Activated CD4-positive, alpha-beta T cell treated with anti-CD3 and anti-CD28 coated beads, Interleukin-2, Interleukin-6, amounts not matched to agents 100 ng/mL and 50 ng/mL, durations not matched to agents 16 hours and 8 hours (primary cell): ENCODE data around the gene ELOVL6.
"Not testable (repeated sequence)": the region's sequence is repeated elsewhere in the genome, so short reads cannot be mapped to it uniquely, and the experiment has no call there.

Source experiments
- DNase-seq: peaks from one replicate; pipeline ENCODE4 v3.0.0-alpha.2; 2020

The ELOVL6 gene

DNA sequence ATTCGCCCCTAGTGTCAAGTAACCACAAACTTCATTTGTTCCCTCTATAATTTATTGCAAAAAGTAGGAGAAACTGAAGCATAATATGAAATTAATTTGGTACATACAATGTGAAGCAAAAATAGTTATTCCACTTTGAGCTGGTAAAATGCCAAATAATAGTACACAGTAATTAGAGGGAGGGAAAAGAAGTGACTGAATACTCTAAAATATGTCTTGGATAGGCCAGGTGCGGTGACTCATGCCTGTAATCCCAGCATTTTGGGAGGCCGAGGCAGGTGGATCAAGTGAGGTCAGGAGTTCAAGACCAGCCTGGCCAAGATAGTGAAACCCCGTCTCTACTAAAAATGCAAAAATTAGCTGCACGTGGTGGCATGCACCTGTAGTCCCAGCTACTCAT, 41.2 kb downstream of the ELOVL6 start:
- DNase-seq, result not testable (repeated sequence)

DNA sequence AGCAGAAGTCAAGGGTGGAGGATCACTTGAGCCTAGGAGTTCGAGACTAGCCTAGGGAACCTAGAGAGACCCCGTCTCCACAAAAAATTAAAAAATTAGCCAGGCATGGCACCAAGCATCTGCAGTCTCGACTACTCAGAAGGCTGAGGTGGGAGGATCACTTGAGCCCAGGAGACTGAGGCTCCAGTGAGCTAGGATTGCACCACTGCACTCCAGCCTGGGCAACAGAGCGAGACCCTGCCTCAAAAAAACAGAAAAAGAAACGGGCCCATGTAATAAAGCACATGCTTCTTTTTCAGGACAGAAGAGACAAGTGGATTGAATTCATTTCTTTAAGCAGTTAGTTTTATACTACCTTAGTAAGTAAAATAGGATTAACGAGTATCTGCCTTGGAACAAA, 42.0 kb downstream of the ELOVL6 start:
- no peak for DNase-seq

DNA sequence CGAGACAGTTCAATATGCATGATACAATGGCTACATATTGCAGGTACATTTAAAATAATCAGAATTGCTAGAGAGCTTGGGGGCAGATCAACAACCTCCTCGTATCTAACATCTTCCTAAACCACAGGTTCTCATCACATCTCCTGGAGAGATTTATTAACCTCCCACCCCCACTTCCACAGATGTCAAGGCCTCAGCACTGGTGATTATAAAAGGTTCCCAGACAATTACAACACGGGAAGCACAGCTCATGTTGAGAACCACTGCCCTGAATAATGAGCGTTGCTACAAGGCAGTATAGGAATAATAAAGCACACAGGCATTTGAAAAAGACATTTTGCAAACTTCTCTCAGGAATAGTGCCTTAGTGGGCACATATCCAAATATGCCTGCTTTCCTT, 42.8 kb downstream of the ELOVL6 start:
- DNase-seq, result no peak

DNA sequence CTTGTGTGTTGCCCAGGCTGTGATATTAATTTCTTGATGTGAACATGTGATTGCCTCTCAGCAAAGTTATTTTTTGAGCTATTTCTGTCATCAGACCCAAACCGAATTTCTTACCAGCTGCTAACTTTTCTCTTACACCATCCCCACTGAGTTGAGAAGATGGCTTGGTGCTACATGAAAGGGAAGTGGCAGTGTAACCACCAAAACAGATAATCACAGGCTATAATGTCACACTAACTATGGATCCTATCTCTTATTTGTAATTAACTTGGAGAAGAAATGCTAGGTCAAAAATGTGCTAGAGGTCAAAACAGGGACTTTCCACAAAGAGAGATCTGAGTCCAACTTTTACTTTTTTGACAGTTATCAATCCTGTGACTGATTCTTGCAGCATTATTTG, 43.8 kb downstream of the ELOVL6 start:
- DNase-seq, result no peak

DNA sequence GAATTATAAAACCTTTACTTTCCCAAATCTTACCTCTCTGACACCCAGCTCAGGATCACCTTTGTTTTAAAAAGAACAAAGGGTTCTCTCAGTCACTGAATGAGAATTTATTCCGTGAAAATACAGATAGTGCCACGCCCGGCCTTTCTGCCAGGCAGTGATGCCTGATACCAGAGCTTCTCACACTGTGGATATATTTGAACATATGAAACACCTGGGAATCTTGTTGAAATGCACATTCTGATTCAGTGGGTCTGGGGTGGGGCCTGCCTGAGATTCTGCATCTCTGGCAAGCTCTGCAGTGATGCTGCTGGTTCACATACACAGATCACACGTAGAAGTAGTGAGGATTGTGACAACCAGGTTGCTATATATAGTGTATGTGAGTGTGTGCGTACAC, 46.0 kb downstream of the ELOVL6 start:
- no peak for DNase-seq

DNA sequence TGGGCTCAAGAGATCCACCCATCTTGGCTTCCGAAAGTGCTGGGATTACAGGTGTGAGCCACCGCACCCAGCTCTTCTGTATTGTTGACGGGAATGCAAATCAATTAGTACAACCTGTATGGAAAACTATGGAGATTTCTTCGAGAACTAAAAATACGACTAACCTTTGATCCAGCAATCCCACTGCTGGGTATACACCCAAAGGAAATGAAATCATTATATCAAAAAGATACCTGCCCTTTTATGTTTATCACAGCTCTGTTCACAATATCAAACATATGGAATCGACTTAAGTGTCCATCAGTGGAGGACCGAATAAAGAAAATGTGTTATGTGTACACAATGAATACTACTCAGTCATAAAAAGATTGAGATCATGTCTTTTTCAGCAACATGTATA, 49.3 kb downstream of the ELOVL6 start:
- no peak for DNase-seq

DNA sequence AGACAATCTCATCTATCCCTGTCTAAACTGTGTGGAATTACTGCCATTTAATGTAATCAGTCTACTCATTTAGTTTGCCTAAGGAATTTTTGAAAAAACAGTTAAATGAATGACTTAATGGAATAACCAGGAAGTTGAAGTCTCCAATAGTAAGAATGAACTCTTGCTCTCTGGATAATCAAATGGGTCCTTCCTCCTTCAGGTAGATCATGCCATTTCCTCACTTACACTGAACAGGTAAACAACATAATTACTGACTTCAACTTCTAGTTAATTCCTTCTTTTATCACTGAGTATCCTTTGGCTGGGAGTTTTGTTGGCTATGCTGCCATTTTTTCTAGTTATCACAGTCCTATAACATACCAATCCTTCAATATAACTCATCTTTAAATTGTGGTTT, 56.0 kb downstream of the ELOVL6 start:
- DNase-seq, result no peak

DNA sequence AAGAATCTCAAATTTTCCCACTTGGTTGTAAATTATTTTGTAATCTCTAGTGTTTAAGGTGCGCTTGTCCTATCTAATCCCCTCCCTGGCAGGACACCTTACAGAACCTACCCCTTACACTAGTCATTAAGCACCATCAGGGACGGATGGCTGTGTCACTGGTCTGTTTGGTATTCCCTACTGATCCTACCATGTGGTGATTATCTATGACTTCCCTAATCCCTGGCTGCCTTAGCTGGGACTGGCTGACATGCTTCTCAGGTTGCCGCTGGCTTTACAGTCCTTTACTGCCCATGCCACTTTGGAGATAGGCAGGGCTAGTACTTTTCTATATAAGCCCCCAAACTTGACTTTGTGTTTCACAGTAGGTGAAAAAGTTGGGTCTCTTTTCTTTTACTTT, 58.6 kb downstream of the ELOVL6 start:
- no peak for DNase-seq

DNA sequence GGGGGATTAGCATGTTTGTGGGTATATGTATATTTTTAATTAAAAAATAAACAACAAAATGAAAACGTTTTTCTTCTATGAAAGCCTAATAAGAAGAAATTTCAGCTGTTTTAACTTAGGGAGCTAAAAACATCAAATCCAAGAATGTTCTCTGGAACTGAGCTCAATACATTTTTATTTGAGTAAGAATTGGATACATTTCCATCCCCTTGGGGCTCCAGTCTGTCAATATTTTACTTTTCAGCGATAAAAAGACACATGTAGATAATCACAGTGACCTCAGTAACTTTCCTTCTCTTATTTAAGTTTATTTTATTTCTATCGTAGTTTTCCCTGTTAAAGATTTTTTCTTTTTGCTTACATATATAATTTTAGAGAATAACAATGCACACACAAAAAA, 59.3 kb downstream of the ELOVL6 start:
- DNase-seq, result no peak

DNA sequence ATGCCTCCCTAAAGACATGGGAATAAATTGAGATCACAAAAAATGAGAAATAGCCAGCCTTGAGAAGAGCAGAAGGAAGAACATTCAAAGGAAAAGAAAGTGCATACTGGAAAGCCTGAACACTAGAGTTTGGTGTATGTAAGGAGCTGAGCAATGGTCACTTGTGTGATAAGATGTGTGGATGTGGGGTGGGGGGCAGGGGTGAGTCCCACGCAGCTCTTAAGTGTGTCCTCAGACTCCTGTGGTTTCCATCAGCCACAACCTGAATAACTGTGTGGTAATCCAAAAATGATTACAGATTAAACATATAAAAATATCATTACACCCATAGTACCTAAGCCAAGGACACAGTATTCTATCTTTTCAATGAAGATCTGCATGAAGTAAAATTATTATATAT, 59.9 kb downstream of the ELOVL6 start:
- DNase-seq, result no peak

DNA sequence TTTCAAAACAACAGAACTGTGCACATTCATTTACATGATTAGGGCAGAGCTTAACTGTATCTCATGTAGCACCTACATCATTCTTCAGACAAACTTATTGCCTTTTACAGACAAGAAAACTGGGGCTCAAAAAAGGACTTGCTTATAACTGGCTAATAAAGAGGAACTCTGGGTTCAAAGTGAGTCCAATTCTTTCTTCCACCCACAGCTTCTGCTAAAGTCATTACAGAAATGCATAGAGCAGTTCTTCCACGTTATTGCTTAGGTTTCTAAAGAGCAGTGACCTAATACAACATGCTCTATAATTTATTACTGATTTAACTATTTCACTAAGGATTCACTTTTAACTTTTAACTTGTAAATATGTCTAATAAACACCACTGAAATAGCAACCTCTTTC, 60.6 kb downstream of the ELOVL6 start:
- no peak for DNase-seq

DNA sequence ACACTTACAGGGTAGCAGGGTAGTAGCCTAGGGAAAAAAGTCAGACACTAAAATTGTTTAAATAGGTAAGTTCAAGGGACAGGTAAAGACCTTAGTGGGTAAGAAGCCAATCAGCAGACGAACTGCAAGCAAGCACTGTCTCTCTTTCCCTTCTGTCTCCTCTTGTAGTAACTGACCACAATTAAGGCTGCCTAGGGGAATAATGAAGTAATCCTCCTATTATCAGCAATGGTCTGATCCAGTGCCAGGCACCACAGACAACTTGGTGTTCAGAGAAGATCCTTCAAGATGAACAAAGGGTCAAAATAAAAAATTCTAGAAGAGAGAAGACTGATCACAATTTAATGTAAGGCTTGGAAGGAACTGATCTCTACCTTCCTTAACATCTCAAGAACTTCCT, 62.9 kb downstream of the ELOVL6 start:
- DNase-seq, result no peak

DNA sequence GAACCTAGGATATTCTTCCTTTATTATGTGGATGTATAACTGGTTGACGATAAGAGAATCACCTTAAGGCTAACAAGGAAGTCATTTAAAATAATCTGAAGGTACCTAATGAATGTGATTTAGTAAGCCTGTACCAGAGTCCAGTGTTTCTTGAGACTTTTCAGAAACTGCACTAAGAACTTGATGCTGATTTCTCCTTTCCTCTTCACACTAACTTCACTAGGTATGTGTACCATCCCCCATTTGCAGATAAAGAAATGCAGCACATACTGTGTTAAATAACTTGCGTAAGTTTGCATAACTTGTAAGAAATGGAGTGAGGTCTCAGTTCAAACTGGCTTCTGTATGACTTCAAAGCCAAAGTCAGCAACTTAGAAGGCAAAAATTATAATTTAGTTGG, 63.3 kb downstream of the ELOVL6 start:
- DNase-seq, result no peak

DNA sequence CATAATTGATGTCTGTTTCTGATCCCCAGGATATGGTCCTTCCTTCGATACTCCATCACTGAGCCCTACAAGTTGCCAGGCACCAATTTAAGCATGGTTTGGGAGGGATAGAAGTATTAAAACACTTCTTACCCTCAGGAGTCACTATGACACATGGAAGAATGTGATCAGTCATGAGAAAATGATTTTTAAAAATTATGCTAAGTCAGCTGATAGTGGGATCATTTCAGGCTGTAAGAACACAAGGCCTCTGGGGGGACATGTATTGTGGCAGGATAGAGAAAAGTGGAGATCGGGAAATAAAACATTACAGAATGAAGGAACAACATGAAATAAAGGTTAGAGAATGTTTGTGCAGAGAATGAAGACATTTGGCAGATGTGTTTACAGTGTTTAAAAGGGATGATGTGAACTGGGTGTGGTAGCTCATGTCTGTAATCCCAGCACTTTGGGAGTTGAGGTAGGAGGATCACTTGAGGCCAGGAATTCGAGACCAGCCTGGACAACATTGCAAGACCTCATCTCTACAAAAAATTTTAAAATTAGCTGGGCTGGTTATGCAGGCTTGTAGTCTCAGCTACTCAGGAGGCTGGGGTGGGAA, 64.0 kb downstream of the ELOVL6 start:
- no peak for DNase-seq

DNA sequence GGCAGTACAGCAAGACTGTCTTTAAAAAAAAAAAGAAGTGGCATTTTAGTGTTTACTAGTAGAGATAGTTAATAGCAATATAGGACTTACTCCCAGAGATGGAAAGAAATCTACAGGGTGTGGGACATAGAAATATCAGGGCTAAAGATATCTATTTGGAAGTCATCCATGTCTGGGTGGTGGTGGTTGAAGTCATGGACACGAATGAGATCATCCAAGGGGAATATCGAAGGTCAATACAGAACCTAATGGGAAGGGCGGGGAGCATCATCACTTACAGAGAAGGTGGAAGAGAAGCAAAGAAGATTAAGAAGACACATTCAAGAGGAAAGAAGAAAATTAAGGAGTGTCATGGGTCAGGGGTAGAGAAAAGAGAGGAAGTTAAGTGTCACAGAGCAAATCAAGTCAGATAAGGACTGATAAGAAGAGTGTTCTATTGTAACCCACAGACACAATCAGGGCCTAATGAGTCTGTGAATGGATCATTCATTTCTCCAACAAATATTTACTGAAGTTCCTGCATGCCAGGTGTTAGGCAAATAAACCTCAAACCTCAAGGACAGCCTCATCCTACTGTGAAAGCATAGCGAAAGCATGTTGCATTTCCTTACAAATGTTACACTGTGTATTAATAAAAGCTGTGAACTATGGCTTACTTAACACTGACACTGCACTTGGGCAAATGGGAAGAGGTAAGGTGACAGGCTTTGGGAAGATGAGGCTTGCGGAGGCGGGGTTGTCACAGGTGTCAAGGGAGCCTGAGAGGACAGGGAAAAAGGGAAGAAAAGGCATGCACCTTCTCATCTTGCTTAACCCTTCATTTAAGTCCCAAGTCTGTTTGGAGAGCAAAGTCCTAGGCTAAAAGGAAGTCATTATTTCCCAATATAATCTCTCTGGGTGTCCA, 65.3 kb downstream of the ELOVL6 start:
- DNase-seq, result no peak

DNA sequence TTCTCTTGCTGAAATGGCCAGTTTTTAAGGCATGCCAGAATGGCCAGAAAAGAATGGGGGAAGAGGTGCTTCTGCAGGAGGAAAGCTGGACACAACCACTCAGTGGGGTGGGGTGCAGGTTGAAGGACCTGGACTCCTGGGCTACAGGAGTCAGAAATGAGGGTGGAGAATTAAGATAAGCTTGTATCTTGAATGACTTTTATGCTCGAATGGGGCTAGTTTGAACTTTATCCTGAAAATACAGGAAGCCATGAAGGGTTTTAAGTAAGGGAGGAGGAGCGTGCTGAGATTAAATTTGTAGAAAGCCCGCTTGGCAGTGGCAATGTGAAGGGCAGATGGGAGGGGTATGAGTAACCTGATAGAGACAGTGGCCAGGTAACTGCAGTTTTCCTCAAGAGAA, 66.5 kb downstream of the ELOVL6 start:
- no peak for DNase-seq

DNA sequence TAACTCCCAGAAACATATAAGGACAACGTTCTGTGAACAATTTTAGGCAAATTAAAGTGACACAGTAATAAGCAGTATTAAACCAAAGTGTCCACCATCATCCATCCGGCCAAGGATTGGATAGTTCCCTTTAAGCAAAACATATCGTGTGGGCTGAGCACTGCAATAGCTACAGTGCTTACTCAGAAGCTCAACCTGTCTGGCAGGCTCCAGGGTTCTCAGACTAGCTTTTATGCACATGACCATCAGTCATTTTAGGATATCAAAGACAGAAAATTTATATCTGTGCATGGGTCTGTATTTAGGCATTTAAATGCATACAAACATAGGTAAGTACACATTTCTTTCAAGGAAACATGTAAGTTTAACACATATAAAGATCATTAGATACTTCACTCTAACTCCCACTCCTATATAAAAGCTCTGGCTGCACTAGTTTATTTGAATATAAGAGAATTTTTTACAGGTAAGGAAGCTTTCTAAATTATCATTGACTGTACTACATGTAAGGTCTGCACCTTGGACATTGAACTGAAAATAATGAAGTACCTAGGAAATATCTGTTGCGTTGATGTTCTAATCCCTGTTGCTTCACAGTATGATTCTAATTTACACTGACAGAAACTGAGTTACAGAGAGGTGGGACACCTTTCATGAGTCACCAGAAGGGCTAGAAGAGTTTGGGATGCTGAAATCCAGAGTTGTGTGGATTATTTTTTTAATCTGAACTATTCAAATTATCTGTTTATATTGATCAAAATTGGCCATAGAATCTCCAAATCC, 67.6 kb downstream of the ELOVL6 start:
- DNase-seq, result no peak

DNA sequence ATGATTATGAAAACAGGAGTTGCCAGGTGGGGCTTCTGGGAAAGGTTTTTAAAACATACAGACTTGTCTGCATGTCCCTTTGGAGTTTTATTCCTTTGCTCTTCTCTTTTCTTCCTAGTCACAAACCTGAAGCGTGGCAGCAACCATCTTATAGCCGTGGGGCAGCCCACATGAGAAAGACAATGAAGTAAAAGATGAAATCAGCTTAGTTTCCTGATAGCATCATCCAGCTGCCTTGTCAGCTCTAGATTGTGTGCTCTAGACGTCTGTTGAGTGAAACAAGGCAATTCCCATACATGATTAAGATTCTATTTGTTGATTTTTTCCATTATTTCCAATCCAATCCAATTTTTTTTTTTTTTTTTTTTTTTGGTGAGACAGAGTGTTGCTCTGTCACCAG, 68.9 kb downstream of the ELOVL6 start:
- no peak for DNase-seq

DNA sequence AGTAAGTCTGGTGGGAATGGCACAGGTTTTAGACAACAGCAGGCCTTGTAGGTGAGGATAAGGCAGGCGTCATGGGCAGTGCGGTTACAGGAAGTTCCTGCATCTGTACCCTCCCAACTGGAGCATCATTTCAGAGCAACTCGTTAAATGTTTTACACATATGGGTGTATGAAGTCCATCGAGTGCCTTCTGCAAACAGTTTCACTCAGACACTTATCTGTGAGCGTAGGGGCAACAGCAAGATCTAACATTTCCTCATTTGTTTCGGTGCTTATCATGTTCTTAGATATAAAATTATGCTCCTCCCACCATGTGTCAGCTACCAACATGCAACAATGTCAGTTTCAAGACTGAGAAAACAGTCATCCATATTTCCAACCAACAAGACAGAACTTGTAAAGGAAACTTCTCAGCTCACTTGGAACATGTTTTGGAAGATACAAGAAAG, 69.9 kb downstream of the ELOVL6 start:
- no peak for DNase-seq

DNA sequence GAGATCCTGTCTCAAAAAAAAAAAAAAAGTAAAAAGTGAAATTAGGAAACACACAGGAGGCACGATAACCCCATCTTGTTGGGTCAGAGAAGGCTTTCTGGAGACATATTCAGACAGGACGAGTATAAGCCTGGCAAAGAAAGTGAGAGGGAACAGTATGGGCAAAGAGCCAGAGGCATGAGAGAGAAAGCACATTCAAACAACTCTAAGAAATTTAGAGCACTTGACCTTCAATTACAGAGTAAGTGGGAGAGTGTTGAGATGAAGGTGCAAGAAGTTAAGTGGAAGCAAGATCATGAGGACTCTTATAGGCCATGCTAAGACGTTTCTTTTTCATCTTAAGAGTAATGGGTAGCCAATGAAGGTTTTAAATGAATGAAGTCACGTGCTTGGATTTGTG, 70.4 kb downstream of the ELOVL6 start:
- no peak for DNase-seq

DNA sequence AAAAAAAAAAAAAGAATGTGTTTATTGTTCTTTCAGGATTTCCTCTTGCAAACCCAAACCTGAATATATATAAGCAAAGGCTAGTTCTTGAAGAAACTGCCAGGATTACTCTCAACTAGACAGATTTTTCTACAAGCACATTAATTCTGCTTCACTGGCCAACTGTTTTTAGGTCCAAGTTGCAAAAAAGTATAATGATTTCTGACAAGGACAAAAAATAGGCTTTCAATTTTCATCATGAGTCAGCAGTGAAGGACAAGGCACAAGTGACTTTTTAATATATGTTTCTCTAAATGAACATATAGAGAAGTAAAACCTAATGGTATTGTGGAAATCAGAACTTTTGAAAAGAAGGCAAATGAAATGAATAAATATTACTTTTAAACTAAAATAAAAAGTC, 73.7 kb downstream of the ELOVL6 start:
- DNase-seq, result no peak

DNA sequence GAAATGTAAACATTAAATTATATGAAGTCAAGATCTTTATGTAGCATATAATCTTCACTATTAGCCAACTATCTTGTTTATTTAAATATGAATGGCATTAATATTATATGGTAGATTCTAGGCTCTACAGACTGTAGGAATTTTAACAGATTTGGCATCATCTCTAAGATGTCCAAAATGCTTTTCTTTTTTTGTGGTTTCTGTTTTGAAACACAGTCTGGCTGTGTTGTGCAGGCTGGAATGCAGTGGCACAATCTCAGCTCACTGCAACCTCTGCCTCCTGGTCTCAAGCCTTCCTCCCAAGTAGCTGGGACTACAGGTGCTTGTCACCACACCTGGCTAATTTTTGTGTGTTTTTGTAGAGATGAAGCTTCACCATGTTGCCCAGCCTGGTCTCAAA, 76.2 kb downstream of the ELOVL6 start:
- no peak for DNase-seq

DNA sequence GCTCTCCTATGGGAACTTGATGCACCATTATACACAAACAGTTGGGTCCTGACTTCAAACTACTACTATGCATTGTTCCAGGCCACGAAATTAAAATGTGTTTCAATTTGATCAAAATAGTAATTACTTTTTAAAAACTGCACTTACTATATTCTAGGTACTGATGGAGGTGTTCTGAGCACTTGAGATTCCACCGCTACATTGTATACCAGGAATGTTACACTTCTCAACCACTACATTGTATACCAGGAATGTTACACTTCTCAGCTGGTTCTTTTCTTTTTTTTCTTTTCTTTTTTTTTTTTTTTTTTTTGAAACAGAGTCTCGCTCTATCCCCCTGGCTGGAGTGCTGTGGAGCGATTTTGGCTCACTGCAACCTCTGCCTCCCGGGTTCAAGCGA, 77.9 kb downstream of the ELOVL6 start:
- no peak for DNase-seq

DNA sequence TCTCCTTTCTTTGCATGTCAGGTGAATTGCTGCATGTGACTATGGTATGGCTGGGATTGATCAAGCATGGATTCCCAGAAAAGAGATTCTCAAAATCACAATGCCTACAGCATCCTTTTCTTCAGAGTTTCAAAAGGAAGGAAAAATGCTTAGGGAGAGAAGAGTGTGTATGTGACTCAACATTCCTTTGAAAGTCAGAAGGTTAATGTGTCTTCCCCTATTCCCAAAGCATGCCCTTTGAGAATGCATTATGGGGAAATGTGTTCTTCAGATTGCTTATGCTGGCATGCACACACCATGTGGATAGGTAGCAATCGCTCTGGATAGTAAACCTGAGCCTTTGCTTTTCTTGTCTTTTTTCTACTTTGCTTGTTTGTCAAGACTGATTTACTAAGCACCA, 78.5 kb downstream of the ELOVL6 start:
- no peak for DNase-seq
